ENCODE data around the gene LONRF3. TPM values are rescaled to one million over a fixed set of nuclear protein-coding genes. Genes with fewer than 3 reads are reported as not detected.
"Not testable (repeated sequence)": the region's sequence is repeated elsewhere in the genome, so short reads cannot be mapped to it uniquely, and the experiment has no call there.

Gene LONRF3
- total RNA-seq, 4 donors from 2014 or later, result 1.2 to 4.1 (median 1.8) TPM

- Histone ChIP-seq H3K4me1 (no peaks in the 10 kb centered on the region), H3K27ac (no peak overlapping the region), H3K4me3 (no peak overlapping the region), H3K27me3 (no peaks in the 10 kb centered on the region), H3K36me3 (no peaks in the 10 kb centered on the region), H3K9me3 (no peaks in the 10 kb centered on the region)
- 87% methylated on average over 5 of the region's 5 CpGs for WGBS
- TF ChIP-seq EP300 (IDR thresholded peaks at IDR 0.05), result no peak
- no peak for TF ChIP-seq POLR2AphosphoS5 (IDR thresholded peaks at IDR 0.05)
- TF ChIP-seq POLR2A (IDR thresholded peaks at IDR 0.05), result no peak
- TF ChIP-seq CTCF (IDR thresholded peaks at IDR 0.05), result no peak
- no peak for DNase-seq (ENCODE audit: low spot score in 2 of 2)
These were observed 36.1 kb downstream of the LONRF3 start for GRCh38 chrX:119010491-119010890.

GRCh38 chrX:119013164-119013563, 38.7 kb downstream of the LONRF3 start:
- 75% methylated on average over 3 of the region's 3 CpGs for WGBS
- no peak overlapping the region for H3K4me3 ChIP-seq
- no peaks in the 10 kb centered on the region for H3K27me3 ChIP-seq
- H3K36me3 ChIP-seq, result no peaks in the 10 kb centered on the region
- no peak for DNase-seq (ENCODE audit: low spot score in 2 of 2)
- H3K4me1 ChIP-seq, result no peaks in the 10 kb centered on the region
- TF ChIP-seq POLR2A (IDR thresholded peaks at IDR 0.05), result no peak
- no peak for TF ChIP-seq POLR2AphosphoS5 (IDR thresholded peaks at IDR 0.05)
- TF ChIP-seq CTCF (IDR thresholded peaks at IDR 0.05), result no peak
- no peak for TF ChIP-seq EP300 (IDR thresholded peaks at IDR 0.05)
- no peak overlapping the region for H3K27ac ChIP-seq
- H3K9me3 ChIP-seq, result no peaks in the 10 kb centered on the region

GRCh38 chrX:119015407-119016237, 41.2 kb downstream of the LONRF3 start:
- no peaks in the 10 kb centered on the region for H3K36me3 ChIP-seq
- no peaks in the 10 kb centered on the region for H3K4me1 ChIP-seq
- no peaks in the 10 kb centered on the region for H3K9me3 ChIP-seq
- no peak overlapping the region for H3K4me3 ChIP-seq
- WGBS, result 41% methylated on average over 7 of the region's 7 CpGs
- no peaks in the 10 kb centered on the region for H3K27me3 ChIP-seq
- peak in 1 of 2 donors; percentile 68 for DNase-seq (ENCODE audit: low spot score in 2 of 2)
- TF ChIP-seq EP300 (IDR thresholded peaks at IDR 0.05), result no peak
- no peak for TF ChIP-seq CTCF (IDR thresholded peaks at IDR 0.05)
- no peak for TF ChIP-seq POLR2AphosphoS5 (IDR thresholded peaks at IDR 0.05)
- TF ChIP-seq POLR2A (IDR thresholded peaks at IDR 0.05), result no peak
- H3K27ac ChIP-seq, result no peak overlapping the region

GRCh38 chrX:119017077-119017476, 42.7 kb downstream of the LONRF3 start:
- no peaks in the 10 kb centered on the region for H3K4me1 ChIP-seq
- 55% methylated on average over 1 of the region's 1 CpG for WGBS
- no peak for TF ChIP-seq CTCF (IDR thresholded peaks at IDR 0.05)
- no peak for TF ChIP-seq POLR2A (IDR thresholded peaks at IDR 0.05)
- TF ChIP-seq EP300 (IDR thresholded peaks at IDR 0.05), result no peak
- TF ChIP-seq POLR2AphosphoS5 (IDR thresholded peaks at IDR 0.05), result no peak

GRCh38 chrX:119025900-119026299, 51.5 kb downstream of the LONRF3 start:
- Histone ChIP-seq H3K27me3 (no peaks in the 10 kb centered on the region), H3K36me3 (no peaks in the 10 kb centered on the region), H3K4me3 (no peak overlapping the region), H3K27ac (no peak overlapping the region), H3K4me1 (no peaks in the 10 kb centered on the region), H3K9me3 (no peaks in the 10 kb centered on the region)
- 95% methylated on average over 5 of the region's 5 CpGs for WGBS
- DNase-seq (ENCODE audit: low spot score in 2 of 2), result no peak
- TF ChIP-seq POLR2AphosphoS5 (IDR thresholded peaks at IDR 0.05) (no peak), EP300 (IDR thresholded peaks at IDR 0.05) (no peak), POLR2A (IDR thresholded peaks at IDR 0.05) (no peak), CTCF (IDR thresholded peaks at IDR 0.05) (no peak)

More at GRCh38 chrX:119017077-119017476, 42.7 kb downstream of the LONRF3 start:
- Histone ChIP-seq H3K36me3 (no peaks in the 10 kb centered on the region), H3K27ac (no peak overlapping the region), H3K27me3 (no peaks in the 10 kb centered on the region), H3K4me3 (no peak overlapping the region), H3K9me3 (no peaks in the 10 kb centered on the region)
- DNase-seq (ENCODE audit: low spot score in 2 of 2), result no peak

- DNase-seq (ENCODE audit: low spot score in 2 of 2); H3K9me3 ChIP-seq; H3K4me1 ChIP-seq; H3K27me3 ChIP-seq; H3K27ac ChIP-seq; H3K4me3 ChIP-seq; H3K36me3 ChIP-seq: not testable (repeated sequence)
- WGBS, result 83% methylated on average over 2 of the region's 2 CpGs
These were observed 51.9 kb downstream of the LONRF3 start for GRCh38 chrX:119026344-119026743.

- not testable (repeated sequence) for H3K4me1 ChIP-seq; H3K27me3 ChIP-seq; H3K4me3 ChIP-seq; H3K9me3 ChIP-seq; DNase-seq (ENCODE audit: low spot score in 2 of 2); H3K36me3 ChIP-seq; H3K27ac ChIP-seq
- 90% methylated on average over 9 of the region's 28 CpGs for WGBS
These were observed 53.7 kb downstream of the LONRF3 start for GRCh38 chrX:119027960-119028732.
